Aorta (tissue), 5 donors: Measurements from ENCODE around the gene CRIP3. TPM values are rescaled to one million over a fixed set of nuclear protein-coding genes. Genes with fewer than 3 reads are reported as not detected.
A peak's percentile ranks its signal among the peaks of the same experiment; 100 is the strongest.
"Not testable (repeated sequence)": the region's sequence is repeated elsewhere in the genome, so short reads cannot be mapped to it uniquely, and the experiment has no call there.

Experiments
- ATAC-seq: fragments of 200-7000 bp; cut with Tn5 transposase; one replicate; pipeline ENCODE4 v1.9.1; 2022; ENCODE audit warnings: moderate library complexity; ENCODE audit not compliant: low FRiP score
- DNase-seq, 2 donors: peaks; one replicate each; pipeline ENCODE4 v3.0.0-alpha.2; 2020
- H3K27ac ChIP-seq, 2 donors: one replicate each; pipeline ENCODE4 v1.5.1; 2013; ENCODE audit warnings: low read length in 2 of 2, mild to moderate bottlenecking in 2 of 2, moderate library complexity in 2 of 2, control low read depth in 1 of 2, inconsistent platforms in 1 of 2, low read depth in 1 of 2
- H3K27me3 ChIP-seq, 2 donors: one replicate each; pipeline ENCODE4 v1.6.1; 2013; ENCODE audit warnings: control low read depth in 1 of 2, low read length in 1 of 2, mild to moderate bottlenecking in 1 of 2, moderate library complexity in 1 of 2; ENCODE audit not compliant: insufficient read depth in 2 of 2, control insufficient read depth in 1 of 2
- H3K36me3 ChIP-seq, 2 donors: one replicate each; pipeline ENCODE4 v1.6.1; 2013; ENCODE audit warnings: control low read depth in 1 of 2, low read length in 1 of 2, mild to moderate bottlenecking in 1 of 2; ENCODE audit not compliant: insufficient read depth in 2 of 2, control insufficient read depth in 1 of 2
- H3K4me1 ChIP-seq, 2 donors: one replicate each; pipeline ENCODE4 v1.6.1; 2013; ENCODE audit warnings: low read length in 2 of 2, control low read depth in 1 of 2, mild to moderate bottlenecking in 1 of 2, moderate library complexity in 1 of 2; ENCODE audit not compliant: insufficient read depth in 2 of 2, control insufficient read depth in 1 of 2
- H3K4me3 ChIP-seq, 2 donors: one replicate each; pipeline ENCODE4 v1.5.1; 2013; ENCODE audit warnings: low read length in 2 of 2, control low read depth in 1 of 2, mild to moderate bottlenecking in 1 of 2
- H3K9me3 ChIP-seq: one replicate; pipeline ENCODE4 v1.6.1; 2013; ENCODE audit warnings: mild to moderate bottlenecking, low read length; ENCODE audit not compliant: control insufficient read depth
- WGBS, 2 donors: extraction: QIAGEN DNeasy Blood & Tissue Kit; methylation state at CpG; one replicate each; pipeline ENCODE4 v1.1.7; 2013; 5-methylcytosine and 5-hydroxymethylcytosine counted together
- intact Hi-C, 2 donors: fragments of 100-400 bp; cut with DNase I; formaldehyde crosslinking; loops; one replicate each; pipeline versions ENCODE4 v1.14.2 to v1.15.0; 2022
- polyA plus RNA-seq, 2 donors: library from polyadenylated mRNA; stranded (reverse); fragments of 200-250 nt; gene quantifications; one replicate each; pipeline ENCODE4 v1.2.3, GENCODE V29; 2013
- total RNA-seq, 2 donors: library from RNA; stranded (reverse); fragmentation: NEBNext Ultra II Directional; extraction: Animal tissue kit (Norgen Biotek cat#: 25700); gene quantifications; one replicate each; pipeline ENCODE4 v1.2.1, GENCODE V29; 2021
- donor health status: healthy with polysubstance abuse.
- donor health status: Bipolar disorder and iron deficiency.
- donor health status: DM: no; HTN: no; CAD: no.
- donor health status: DM: no; HTN: no; CAD: no.
- donor health status: DM: yes; HTN: yes; CAD: no.

CRIP3 gene
- total and polyA plus RNA-seq, 4 donors = 0.65 to 2.2 (median 1.8) TPM; not detected in 1

DNA sequence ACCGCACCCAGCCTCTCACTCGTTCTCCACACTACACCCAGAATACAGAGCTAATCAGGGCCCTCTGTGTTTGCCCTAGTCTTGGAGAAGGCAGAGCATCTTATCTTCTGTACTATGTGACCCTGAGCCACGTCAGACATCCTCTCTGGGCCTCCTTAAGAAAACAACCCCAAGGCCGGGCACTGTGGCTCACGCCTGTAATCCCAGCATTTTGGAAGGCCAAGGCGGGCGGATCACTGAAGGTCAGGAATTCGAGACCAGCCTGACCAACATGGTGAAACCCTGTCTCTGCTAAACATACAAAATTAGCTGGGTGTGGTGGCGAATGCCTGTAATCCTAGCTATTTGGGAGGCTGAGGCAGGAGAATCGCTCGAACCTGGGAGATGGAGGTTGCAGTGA, 5.6 kb downstream of the CRIP3 start:
- H3K27me3 ChIP-seq, DNase-seq, H3K4me3 ChIP-seq, H3K27ac ChIP-seq, ATAC-seq, H3K9me3 ChIP-seq, intact Hi-C loops, H3K4me1 ChIP-seq, H3K36me3 ChIP-seq: not testable (repeated sequence)
- 86 to 87% methylated on average over 11 of the region's 11 CpGs for WGBS, 2 donors

DNA sequence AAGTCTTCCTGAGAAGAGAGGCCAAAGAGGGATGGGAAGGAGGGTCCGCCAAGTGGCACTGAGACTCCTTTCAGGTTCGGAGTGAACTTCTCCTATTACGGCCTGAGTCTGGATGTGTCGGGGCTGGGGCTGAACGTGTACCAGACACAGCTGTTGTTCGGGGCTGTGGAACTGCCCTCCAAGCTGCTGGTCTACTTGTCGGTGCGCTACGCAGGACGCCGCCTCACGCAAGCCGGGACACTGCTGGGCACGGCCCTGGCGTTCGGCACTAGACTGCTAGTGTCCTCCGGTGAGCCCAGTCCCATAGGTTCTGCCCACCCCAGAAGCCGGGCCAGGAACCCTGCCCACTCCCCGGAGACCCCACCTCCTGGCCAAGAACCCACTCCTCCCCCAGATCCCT, 6.5 kb downstream of the CRIP3 start:
- ATAC-seq (no peak), DNase-seq (peak in 1 of 2 donors; percentile 54)
- 79 to 80% methylated on average over 19 of the region's 19 CpGs for WGBS, 2 donors
- intact Hi-C loops = no loop called here
- Histone ChIP-seq H3K4me1 (no peaks in the 10 kb centered on the region), H3K27me3 (no peaks in the 10 kb centered on the region), H3K4me3 (no peak overlapping the region), H3K27ac (no peak overlapping the region), H3K36me3 (no peaks in the 10 kb centered on the region), H3K9me3 (no peaks in the 10 kb centered on the region)

DNA sequence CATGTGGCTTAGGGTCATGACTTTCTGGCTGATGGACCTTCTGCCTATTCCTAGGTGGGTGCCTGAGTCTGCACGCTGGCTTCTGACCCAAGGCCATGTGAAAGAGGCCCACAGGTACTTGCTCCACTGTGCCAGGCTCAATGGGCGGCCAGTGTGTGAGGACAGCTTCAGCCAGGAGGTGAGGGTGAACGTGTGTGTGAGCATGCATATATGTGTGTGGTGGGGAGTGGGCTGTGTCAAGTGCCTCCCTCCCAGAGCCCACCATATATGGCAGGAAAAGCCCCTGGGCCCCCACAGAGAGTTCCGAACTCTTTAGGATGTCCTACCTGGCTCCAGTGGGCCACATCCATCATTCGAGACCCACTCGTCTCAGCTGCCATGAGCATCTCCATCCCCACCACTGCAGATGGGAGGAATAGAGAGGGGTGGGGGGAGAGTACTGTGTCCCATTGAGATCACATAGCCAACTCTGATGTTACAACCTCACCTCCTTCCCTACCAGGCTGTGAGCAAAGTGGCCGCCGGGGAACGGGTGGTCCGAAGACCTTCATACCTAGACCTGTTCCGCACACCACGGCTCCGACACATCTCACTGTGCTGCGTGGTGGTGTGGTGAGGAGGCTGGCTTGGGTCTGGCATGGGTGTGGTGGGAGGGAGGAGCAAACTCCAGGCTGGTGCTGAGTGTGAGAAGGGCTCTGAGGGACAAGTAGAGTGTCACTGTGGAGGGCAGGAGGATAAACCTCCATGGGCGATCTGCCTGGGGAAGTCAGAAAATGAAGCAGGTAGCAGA, 7.3 kb downstream of the CRIP3 start:
- H3K9me3 ChIP-seq = no peaks in the 10 kb centered on the region
- no peaks in the 10 kb centered on the region for H3K4me1 ChIP-seq
- H3K4me3 ChIP-seq = no peak overlapping the region
- H3K27ac ChIP-seq = no peak overlapping the region
- intact Hi-C loops = no loop called here
- H3K36me3 ChIP-seq = no peaks in the 10 kb centered on the region
- no peaks in the 10 kb centered on the region for H3K27me3 ChIP-seq
- ATAC-seq (no peak), DNase-seq (peak in 1 of 2 donors; percentile 71)
- WGBS, 2 donors = 87% methylated on average over 15 of the region's 15 CpGs

DNA sequence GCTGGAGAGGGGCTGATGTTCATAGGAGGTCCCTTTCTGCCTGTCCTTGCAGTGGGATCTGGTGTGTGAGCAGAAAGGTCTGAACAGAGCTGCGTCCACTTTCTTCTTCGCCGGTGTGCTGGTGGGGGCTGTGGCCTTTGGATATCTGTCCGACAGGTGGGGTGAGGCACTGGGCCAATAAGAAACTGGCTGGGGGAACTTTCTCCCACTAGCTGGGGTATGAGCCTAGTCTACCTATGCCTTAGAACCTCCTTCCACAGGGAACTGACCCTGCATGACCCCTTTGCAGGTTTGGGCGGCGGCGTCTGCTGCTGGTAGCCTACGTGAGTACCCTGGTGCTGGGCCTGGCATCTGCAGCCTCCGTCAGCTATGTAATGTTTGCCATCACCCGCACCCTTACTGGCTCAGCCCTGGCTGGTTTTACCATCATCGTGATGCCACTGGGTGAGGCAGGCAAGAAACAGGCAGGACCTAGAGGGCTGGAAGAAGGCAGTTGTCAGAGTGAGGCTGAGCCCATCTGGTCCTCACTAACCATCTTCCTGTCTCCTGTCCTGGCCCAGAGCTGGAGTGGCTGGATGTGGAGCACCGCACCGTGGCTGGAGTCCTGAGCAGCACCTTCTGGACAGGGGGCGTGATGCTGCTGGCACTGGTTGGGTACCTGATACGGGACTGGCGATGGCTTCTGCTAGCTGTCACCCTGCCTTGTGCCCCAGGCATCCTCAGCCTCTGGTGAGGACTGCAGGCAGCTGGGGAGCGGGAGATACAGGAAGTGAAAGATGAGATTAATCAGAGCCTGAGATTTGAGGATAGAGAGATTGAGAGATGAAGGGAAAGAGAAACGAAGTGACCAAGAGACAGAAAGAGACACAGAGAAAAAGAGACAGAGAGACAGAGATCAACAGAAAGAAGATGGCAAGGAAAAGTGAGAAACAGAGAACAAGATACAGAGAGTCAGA, 9.0 kb downstream of the CRIP3 start:
- intact Hi-C loops = no loop called here
- DNase-seq (peak in 1 of 2 donors; percentile 69), ATAC-seq (no peak)
- Histone ChIP-seq H3K27ac (no peak overlapping the region), H3K4me1 (no peaks in the 10 kb centered on the region), H3K36me3 (no peaks in the 10 kb centered on the region), H3K4me3 (no peak overlapping the region), H3K27me3 (no peaks in the 10 kb centered on the region), H3K9me3 (no peaks in the 10 kb centered on the region)
- WGBS, 2 donors = 80 to 81% methylated on average over 18 of the region's 18 CpGs

DNA sequence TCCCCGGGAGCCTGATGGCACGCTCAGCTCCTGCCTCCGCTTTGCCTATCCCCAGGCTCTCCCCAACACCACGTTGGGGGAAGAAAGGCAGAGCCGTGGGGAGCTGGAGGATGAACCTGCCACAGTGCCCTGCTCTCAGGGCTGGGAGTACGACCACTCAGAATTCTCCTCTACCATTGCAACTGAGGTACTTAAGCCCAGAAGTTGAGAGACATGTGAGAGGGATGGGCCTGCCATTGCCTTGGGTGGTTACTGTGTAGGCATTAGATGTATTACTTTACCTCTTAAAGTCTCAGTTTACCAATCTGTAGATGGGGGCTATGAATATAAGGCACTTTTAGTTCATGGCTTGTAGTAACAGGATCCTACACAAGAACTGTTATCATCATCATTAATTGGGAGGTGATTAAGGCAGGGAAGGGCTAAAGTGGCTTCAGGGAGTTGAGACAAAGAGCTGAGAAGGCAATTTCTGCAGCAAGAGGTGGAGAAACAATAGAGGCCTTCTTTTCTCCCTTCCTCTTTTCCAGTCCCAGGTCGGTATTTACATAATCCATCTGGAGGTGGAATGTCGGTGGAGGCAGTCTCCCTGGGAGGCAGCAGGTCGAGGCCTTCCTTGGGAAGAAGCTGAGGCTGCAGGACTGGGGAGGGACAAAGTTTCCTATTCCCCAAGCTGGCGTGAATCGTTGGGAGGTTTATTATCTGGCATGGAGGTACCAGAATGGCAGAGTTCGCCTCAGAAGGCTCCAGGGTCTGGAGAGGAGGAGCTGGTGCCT, 9.9 kb downstream of the CRIP3 start:
- intact Hi-C loops = no loop called here

DNA sequence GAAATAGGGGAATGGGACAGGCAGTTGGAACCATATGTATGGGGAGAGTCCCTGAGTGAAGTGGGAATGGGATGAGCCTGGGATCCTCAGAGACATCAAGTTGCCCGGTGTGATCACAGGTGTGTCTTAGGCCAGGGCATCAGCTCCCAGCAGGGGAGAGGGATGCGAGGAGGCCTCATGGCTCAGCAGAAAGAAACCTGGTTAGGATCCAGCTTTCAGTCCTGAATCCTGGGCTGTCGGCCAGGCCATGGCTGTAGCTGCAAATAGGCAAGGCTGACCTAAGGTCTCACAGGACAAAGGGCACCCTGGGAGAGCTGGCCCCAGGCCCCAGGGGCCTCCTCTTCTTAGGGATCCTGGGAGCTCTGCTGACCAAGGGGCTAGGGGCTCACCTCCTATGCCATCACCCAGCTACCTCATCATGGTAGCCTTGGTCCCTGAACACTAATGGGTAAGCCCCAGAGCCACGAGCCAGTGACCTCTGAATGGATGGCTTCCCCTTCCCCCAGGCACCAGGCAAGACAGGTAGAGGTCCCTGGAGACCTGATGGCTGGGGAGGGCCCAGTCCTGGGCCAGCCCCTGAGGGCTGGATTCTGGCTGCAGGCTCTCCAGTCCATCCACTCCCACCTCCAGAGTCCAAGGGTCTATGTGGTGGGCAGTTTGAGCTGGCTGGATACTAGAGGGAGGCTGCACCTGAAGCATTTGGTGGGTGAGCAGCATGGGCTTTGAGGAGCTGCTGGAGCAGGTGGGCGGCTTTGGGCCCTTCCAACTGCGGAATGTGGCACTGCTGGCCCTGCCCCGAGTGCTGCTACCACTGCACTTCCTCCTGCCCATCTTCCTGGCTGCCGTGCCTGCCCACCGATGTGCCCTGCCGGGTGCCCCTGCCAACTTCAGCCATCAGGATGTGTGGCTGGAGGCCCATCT, 10.7 kb downstream of the CRIP3 start, which contains the start of gene SLC22A7:
SLC22A7 (plus strand) TSS at position 617 of the 921 bp plus-strand sequence; CDS start at position 716, 99 bp downstream.
- intact Hi-C loops = no loop called here
- no peaks in the 10 kb centered on the region for H3K4me1 ChIP-seq
- no peaks in the 10 kb centered on the region for H3K36me3 ChIP-seq
- H3K9me3 ChIP-seq = no peaks in the 10 kb centered on the region
- no peak within 1 kb of the TSS for H3K27ac ChIP-seq
- no peaks in the 10 kb centered on the region for H3K27me3 ChIP-seq
- no peak within 1 kb of the TSS for H3K4me3 ChIP-seq
- DNase-seq = peak in 1 of 2 donors; percentile 49
- WGBS, 2 donors = 65 to 66% methylated on average over 10 of the region's 10 CpGs
- peak; percentile 28 for ATAC-seq

More for the DNA sequence above, 9.9 kb downstream of the CRIP3 start:
- Histone ChIP-seq H3K4me1 (no peaks in the 10 kb centered on the region), H3K36me3 (no peaks in the 10 kb centered on the region), H3K9me3 (no peaks in the 10 kb centered on the region), H3K4me3 (no peak overlapping the region), H3K27me3 (no peaks in the 10 kb centered on the region), H3K27ac (no peak overlapping the region)
- DNase-seq (peak in 1 of 2 donors; percentile 44), ATAC-seq (no peak)
- WGBS, 2 donors = 70 to 74% methylated on average over 12 of the region's 12 CpGs

DNA sequence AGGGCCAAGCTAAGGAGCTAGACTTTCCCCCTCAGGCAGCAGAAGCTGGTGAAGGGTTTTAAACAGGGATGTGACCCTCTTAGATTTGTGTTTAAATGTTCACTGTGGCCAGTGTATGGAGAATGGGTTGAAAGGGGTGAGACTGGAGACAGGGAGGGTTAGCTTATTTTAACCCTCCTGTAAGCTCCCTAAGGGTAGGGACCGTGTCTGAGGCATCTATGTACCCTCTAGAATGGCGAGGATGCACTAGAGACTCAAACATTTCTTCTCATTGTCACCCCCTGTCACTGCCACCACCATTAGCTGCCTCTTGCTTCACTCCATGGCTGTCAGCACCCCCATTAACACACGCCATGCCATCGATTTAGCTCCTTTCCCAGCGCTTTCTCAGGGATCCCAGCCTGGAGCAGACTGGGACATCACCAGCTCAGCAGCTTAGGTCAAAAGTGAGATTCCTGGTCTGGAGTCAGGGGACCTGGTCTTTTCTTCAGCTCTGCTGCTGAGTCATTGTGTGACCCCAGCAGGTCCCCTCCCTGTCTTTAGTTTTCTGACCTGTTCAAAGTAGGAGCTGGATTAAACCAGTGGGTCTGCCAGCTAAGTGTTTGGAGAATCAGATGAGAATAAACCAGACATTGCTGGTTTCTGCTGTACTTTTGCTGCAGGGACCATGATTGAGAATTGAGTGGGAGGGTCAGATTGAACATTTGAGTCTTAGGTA, 11.7 kb downstream of the CRIP3 start:
- H3K4me3 ChIP-seq = no peak overlapping the region
- 75 to 84% methylated on average over 5 of the region's 5 CpGs for WGBS, 2 donors
- H3K9me3 ChIP-seq = no peaks in the 10 kb centered on the region
- H3K27me3 ChIP-seq = no peaks in the 10 kb centered on the region
- H3K27ac ChIP-seq = no peak overlapping the region
- H3K36me3 ChIP-seq = no peaks in the 10 kb centered on the region
- intact Hi-C loops = no loop called here
- ATAC-seq (no peak), DNase-seq (no peak)
- no peaks in the 10 kb centered on the region for H3K4me1 ChIP-seq
